Activated CD4-positive, alpha-beta T cell treated with anti-CD3 and anti-CD28 coated beads, Interleukin-2, Interleukin-6, amounts not matched to agents 100 ng/mL and 50 ng/mL, durations not matched to agents 16 hours and 8 hours (primary cell): Measurements from ENCODE around the gene NUPR1.
"Not testable (repeated sequence)": the region's sequence is repeated elsewhere in the genome, so short reads cannot be mapped to it uniquely, and the experiment has no call there.

Source experiments
- DNase-seq: peaks from one replicate; pipeline ENCODE4 v3.0.0-alpha.2; 2020

The NUPR1 gene

GRCh38 chr16:28554634-28555423, 16.1 kb upstream of the NUPR1 start:
- peak; percentile 3 for DNase-seq

GRCh38 chr16:28553776-28554633, 15.2 kb upstream of the NUPR1 start, which contains the start of gene SGF29:
Gene SGF29, plus strand, starts transcription at chr16:28553920. Its CDS starts 27,150 bp downstream, at chr16:28581070.
- DNase-seq, result peak; percentile 93

GRCh38 chr16:28549301-28549899, 10.6 kb upstream of the NUPR1 start:
- peak; percentile 22 for DNase-seq

- DNase-seq, result no peak
Observed at GRCh38 chr16:28548306-28548802, 9.6 kb upstream of the NUPR1 start.

- no peak for DNase-seq
Observed at GRCh38 chr16:28546626-28547025, 7.9 kb upstream of the NUPR1 start.

- not testable (repeated sequence) for DNase-seq
Observed at GRCh38 chr16:28545964-28546363, 7.2 kb upstream of the NUPR1 start.

- DNase-seq, result no peak
Observed at GRCh38 chr16:28544998-28545397, 6.2 kb upstream of the NUPR1 start.

- no peak for DNase-seq
Observed at GRCh38 chr16:28543072-28543471, 4.3 kb upstream of the NUPR1 start.

GRCh38 chr16:28542646-28543045, 3.9 kb upstream of the NUPR1 start:
- DNase-seq, result no peak

- no peak for DNase-seq
Observed at GRCh38 chr16:28540346-28540745, 1.6 kb upstream of the NUPR1 start.

- no peak for DNase-seq
Observed at GRCh38 chr16:28537964-28538732, 626 bp downstream of the NUPR1 start.

GRCh38 chr16:28537076-28537475, 1.7 kb downstream of the NUPR1 start:
- DNase-seq, result no peak

- no peak for DNase-seq
Observed at GRCh38 chr16:28534542-28535373, 4.0 kb downstream of the NUPR1 start.

GRCh38 chr16:28532940-28533647, 5.7 kb downstream of the NUPR1 start:
- DNase-seq, result no peak

- DNase-seq, result no peak
Observed at GRCh38 chr16:28531777-28532744, 6.7 kb downstream of the NUPR1 start.

GRCh38 chr16:28529124-28529523, 9.7 kb downstream of the NUPR1 start:
- DNase-seq, result no peak

GRCh38 chr16:28528463-28528867, 10.3 kb downstream of the NUPR1 start:
- no peak for DNase-seq

- DNase-seq, result no peak
Observed at GRCh38 chr16:28527985-28528384, 10.8 kb downstream of the NUPR1 start.

GRCh38 chr16:28527100-28527785, 11.5 kb downstream of the NUPR1 start:
- not testable (repeated sequence) for DNase-seq
